KBM-7 (cell line): ENCODE results near the gene HDAC5.
A peak's percentile ranks its signal among the peaks of the same experiment; 100 is the strongest.

Experiments used
- DNase-seq: peaks from one replicate; pipeline ENCODE4 v3.0.0-alpha.2; 2015
- in situ Hi-C: fragments of 300-500 bp; cut with MboI; formaldehyde crosslinking; loops from 2 replicates; pipeline ENCODE4 v1.14.3; 2020; ENCODE audit warnings: low sequenced_read_pairs, low pct_unique_long_range_greater_than_20kb, mixed read lengths

The HDAC5 gene

GRCh38 chr17:44076716-44077594 is 46.5 kb downstream of the HDAC5 start:
- in situ Hi-C loops, result loop anchor here (10.0 kb wide), 1 partner anchor 58 kb away; no protein-coding TSS in a partner anchor
- DNase-seq, result no peak

- in situ Hi-C loops, result loop anchor here (10.0 kb wide), 1 partner anchor 59 kb away; no protein-coding TSS in a partner anchor
- DNase-seq, result no peak
These were observed 47.7 kb downstream of the HDAC5 start for GRCh38 chr17:44075598-44076293.

GRCh38 chr17:44074911-44075285 is 48.5 kb downstream of the HDAC5 start:
- DNase-seq, result no peak
- in situ Hi-C loops, result loop anchor here (10.0 kb wide), 1 partner anchor 60 kb away; no protein-coding TSS in a partner anchor

DNA sequence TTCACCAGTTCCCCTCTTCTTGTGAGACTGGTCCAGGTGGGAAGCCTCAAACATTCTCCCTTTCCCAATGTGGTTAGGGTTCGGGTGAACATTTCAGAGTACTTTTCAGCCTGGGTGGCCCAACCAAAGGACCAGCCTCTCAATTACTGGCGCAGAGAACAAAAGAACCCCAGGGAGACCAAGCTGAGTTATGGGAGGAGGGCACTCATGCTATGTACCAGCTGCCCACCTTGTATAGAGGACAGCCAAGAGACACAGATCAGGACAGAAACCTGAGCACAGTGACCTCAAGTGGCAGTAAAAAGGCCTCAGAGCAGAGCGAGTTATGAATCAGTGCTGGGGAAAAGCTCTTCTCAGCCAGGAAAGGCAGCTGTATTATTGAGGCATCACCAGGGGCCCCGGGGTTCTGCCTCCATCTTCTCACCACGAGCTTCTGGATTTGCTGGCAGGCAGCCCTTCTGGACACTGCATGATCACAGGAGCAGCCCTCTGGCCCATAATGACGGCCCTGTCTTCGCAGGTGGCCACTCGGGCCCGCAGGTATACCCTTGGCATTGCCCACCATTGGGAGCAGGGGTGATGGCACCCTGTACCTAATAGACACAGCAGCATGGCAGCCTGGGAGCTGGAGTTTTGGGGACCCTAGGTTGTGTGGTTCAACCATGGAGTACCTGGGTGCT is 49.1 kb downstream of the HDAC5 start:
- in situ Hi-C loops, result loop anchor here (10.0 kb wide), 1 partner anchor 60 kb away; no protein-coding TSS in a partner anchor
- DNase-seq, result no peak

GRCh38 chr17:44071772-44072171 is 51.7 kb downstream of the HDAC5 start:
- peak; percentile 35 for DNase-seq
- in situ Hi-C loops, result loop anchor here (10.0 kb wide), 1 partner anchor 63 kb away; no protein-coding TSS in a partner anchor

- in situ Hi-C loops, result loop anchor here (10.0 kb wide), 1 partner anchor 64 kb away; no protein-coding TSS in a partner anchor
- DNase-seq, result no peak
These were observed 52.3 kb downstream of the HDAC5 start for GRCh38 chr17:44071198-44071520.

DNA sequence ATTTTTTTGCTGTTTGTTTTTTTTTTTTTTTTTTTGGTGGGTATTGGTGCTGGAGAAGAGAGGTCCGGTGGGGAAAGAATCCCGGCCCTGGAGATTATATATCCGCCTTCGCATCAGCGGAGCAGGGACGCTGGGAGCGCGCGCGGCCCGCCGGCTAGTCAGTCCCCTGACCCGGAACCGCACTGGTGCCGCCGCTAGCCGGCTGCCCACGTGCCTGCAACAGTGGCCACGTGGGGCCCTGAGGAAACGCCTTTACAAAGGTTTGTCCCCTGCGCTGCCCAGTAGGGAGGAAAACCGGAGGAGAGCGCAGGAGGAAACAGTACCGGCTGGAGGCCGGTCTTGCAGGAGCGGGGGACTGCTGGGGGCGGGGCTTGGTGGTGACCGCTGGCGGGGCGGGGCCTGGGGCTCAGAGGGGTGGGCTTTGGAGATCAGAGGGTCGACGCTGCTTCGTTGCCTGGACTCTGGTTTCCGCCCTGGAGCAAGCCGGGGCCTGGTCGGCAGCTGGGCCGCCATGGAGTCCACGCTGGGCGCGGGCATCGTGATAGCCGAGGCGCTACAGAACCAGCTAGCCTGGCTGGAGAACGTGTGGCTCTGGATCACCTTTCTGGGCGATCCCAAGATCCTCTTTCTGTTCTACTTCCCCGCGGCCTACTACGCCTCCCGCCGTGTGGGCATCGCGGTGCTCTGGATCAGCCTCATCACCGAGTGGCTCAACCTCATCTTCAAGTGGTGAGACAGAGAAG is 52.8 kb downstream of the HDAC5 start, which contains the start of gene G6PC3:
Gene G6PC3 (plus strand): TSS at position 281 of the 743 bp plus-strand sequence. CDS start 231 bp downstream, at position 512.
- in situ Hi-C loops, result loop anchor here (10.0 kb wide), 1 partner anchor 64 kb away; no protein-coding TSS in a partner anchor
- DNase-seq, result peak; percentile 96

DNA sequence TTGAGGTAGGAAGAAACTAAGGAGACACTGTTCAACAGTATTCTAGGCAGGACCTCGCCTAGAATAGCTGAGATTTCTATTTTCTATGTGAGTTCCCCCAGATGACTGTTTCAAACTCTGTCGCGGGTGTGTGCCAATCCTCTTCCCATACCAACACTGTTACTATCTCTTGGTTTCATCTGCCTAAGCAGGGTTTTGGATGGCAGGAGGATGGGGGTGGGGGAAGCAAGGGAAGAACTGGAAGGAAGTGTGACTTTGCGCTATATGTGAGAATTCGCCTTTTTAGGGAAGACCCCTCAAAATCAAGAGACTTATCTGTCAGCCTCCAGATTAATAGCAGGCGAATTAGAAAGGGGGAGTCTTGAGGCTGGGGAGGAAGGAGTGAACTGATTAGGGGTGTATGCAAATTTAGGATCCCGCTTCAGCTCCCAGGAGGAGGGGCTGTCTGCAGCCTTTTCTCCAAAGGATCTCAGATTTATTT is 53.4 kb downstream of the HDAC5 start:
- in situ Hi-C loops, result loop anchor here (10.0 kb wide), 1 partner anchor 65 kb away; no protein-coding TSS in a partner anchor
- no peak for DNase-seq

- no peak for DNase-seq
- in situ Hi-C loops, result no loop called here
These were observed 55.9 kb downstream of the HDAC5 start for GRCh38 chr17:44067545-44067940.

DNA sequence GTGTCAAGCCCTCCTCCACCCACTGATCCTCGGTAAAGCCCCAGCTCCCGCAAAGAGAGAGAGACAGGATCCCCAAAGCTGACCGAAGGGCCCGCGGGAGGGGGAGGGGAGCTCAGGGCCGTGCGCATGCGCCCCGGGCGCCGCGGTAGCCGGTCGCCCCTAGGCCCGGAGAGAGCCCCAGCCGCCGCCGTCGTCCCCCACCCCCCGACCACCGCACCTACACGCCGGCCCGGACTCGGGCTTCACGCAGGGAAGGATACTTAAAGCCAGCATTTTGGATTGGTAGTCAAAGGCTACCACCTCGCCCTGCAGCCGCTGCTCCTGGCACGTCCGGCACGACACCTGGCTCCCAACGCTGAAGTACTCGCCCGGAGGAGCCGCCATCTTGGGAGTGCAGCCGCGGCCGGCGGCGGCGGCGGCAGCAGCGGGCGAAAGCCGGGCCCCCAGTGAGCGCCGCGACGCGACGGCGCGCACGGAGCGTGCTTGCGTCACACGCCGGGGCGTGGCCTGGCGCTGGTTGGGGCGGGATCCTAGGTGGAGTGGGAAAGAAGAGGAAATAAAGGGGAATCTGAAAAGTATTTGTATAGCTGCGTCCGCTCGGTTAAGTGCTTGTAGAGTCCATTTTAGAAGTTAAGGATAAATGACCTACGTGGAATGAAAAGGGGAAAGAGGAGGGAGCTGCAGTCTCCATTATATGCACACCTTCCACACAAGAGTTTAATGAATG is 57.1 kb downstream of the HDAC5 start, which contains the start of gene LSM12:
Gene LSM12 (minus strand): TSS at position 468 of the 727 bp plus-strand sequence. CDS start 84 bp downstream, at position 384.
- in situ Hi-C loops, result no loop called here
- peak; percentile 96 for DNase-seq

GRCh38 chr17:44065668-44066203 is 57.7 kb downstream of the HDAC5 start:
- DNase-seq, result peak; percentile 48
- in situ Hi-C loops, result no loop called here

- in situ Hi-C loops, result no loop called here
These were observed 59.5 kb downstream of the HDAC5 start for GRCh38 chr17:44063704-44064639.

GRCh38 chr17:44062871-44063270 is 60.6 kb downstream of the HDAC5 start:
- in situ Hi-C loops, result no loop called here
- DNase-seq, result no peak

More at GRCh38 chr17:44063704-44064639, 59.5 kb downstream of the HDAC5 start:
- no peak for DNase-seq

- in situ Hi-C loops, result no loop called here
- DNase-seq, result no peak
These were observed 62.0 kb downstream of the HDAC5 start for GRCh38 chr17:44061446-44061845.

- in situ Hi-C loops, result no loop called here
- DNase-seq, result no peak
These were observed 64.1 kb downstream of the HDAC5 start for GRCh38 chr17:44059101-44059892.
